ENCODE data around the gene SPATA33. TPM values are rescaled to one million over a fixed set of nuclear protein-coding genes. Genes with fewer than 3 reads are reported as not detected.
"Not testable (repeated sequence)": the region's sequence is repeated elsewhere in the genome, so short reads cannot be mapped to it uniquely, and the experiment has no call there.

The SPATA33 gene
- total RNA-seq, 3 donors from 2014 or later = 8.0 to 11.0 (median 10.7) TPM

GRCh38 chr16:89691231-89691985, 33.8 kb downstream of the SPATA33 start:
- no peak overlapping the region for H3K4me3 ChIP-seq
- H3K4me1 ChIP-seq (ENCODE audit: low read depth) = peaks cover 17% of the 10 kb centered on the region
- no peak for TF ChIP-seq CTCF (IDR thresholded peaks at IDR 0.05)
- no peaks in the 10 kb centered on the region for H3K36me3 ChIP-seq (ENCODE audit: low read depth)
- DNase-seq = peak in 1 of 3 donors; percentile 29
- ATAC-seq = no peak
- no peaks in the 10 kb centered on the region for H3K9me3 ChIP-seq
- intact Hi-C loops (cut with DNase I, micrococcal nuclease) = no loop called here

GRCh38 chr16:89691986-89692569, 34.4 kb downstream of the SPATA33 start:
- DNase-seq (peak in 1 of 3 donors; percentile 40), ATAC-seq (no peak)
- Histone ChIP-seq H3K4me3 (no peak overlapping the region), H3K9me3 (no peaks in the 10 kb centered on the region), H3K4me1 (ENCODE audit: low read depth) (peaks cover 17% of the 10 kb centered on the region), H3K36me3 (ENCODE audit: low read depth) (no peaks in the 10 kb centered on the region)
- intact Hi-C loops (cut with DNase I, micrococcal nuclease) = no loop called here
- TF ChIP-seq CTCF (IDR thresholded peaks at IDR 0.05) = no peak

- ATAC-seq = no peak
- no peaks in the 10 kb centered on the region for H3K36me3 ChIP-seq (ENCODE audit: low read depth)
- intact Hi-C loops (cut with DNase I, micrococcal nuclease) = no loop called here
These were observed 35.7 kb downstream of the SPATA33 start for GRCh38 chr16:89693289-89693731.

GRCh38 chr16:89693931-89694783, 36.5 kb downstream of the SPATA33 start:
- Histone ChIP-seq H3K4me1 (ENCODE audit: low read depth) (no peaks in the 10 kb centered on the region), H3K4me3 (no peak overlapping the region), H3K9me3 (no peaks in the 10 kb centered on the region), H3K36me3 (ENCODE audit: low read depth) (no peaks in the 10 kb centered on the region)
- TF ChIP-seq CTCF (IDR thresholded peaks at IDR 0.05) = no peak
- ATAC-seq (no peak), DNase-seq (peak in 2 of 3 donors; percentile 21 to 48)
- intact Hi-C loops (cut with DNase I, micrococcal nuclease) = no loop called here

More at GRCh38 chr16:89693289-89693731, 35.7 kb downstream of the SPATA33 start:
- no peaks in the 10 kb centered on the region for H3K9me3 ChIP-seq
- no peak for TF ChIP-seq CTCF (IDR thresholded peaks at IDR 0.05)
- DNase-seq = peak in 2 of 3 donors; percentile 29 to 47
- no peak overlapping the region for H3K4me3 ChIP-seq
- peaks cover 5% of the 10 kb centered on the region for H3K4me1 ChIP-seq (ENCODE audit: low read depth)

GRCh38 chr16:89694784-89695085, 37.1 kb downstream of the SPATA33 start:
- H3K9me3 ChIP-seq; ATAC-seq; H3K36me3 ChIP-seq (ENCODE audit: low read depth); H3K4me1 ChIP-seq (ENCODE audit: low read depth); intact Hi-C loops (cut with DNase I, micrococcal nuclease); H3K4me3 ChIP-seq; DNase-seq: not testable (repeated sequence)
